Measurements from ENCODE around the gene PTTG1IP. TPM values are rescaled to one million over a fixed set of nuclear protein-coding genes. Genes with fewer than 3 reads are reported as not detected.

The PTTG1IP gene
- total RNA-seq, 2 experiments from 2014 or later: 80.3 to 82.6 TPM

DNA sequence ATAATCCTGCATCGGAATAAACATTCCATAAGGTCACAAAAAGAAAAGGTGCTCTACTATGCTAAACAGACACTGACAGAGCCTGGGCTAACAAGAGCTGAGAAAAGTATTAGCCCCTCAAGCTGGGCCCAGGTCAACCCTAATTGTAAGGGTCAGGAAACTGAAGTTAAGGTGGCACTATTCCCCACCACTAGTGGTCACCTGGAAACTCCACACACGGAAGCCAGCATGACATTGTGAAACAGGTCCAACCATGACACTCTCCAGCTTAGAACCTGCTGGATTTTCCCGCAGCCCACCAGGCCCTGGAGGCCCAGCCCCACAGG lies 1.2 kb downstream of the PTTG1IP start:
- Mint-ChIP-seq H3K4me3 (peak overlapping the region; percentile 93), H3K36me3 (ENCODE audit: low read depth) (peaks cover 25% of the 10 kb centered on the region), H3K27ac (peak overlapping the region; percentile 77), H3K9me3 (no peaks in the 10 kb centered on the region), H3K27me3 (no peaks in the 10 kb centered on the region), H3K4me1 (peaks cover 72% of the 10 kb centered on the region)
- DNase-seq: no peak
- POLR2A ChIA-PET: interaction anchor here (1.0 to 5.2 kb wide), 14 partner anchors 9 to 789 kb away, joined by 3 to 76 read pairs (median 6); partner anchors contain the start of genes ADARB1, ITGB2, SUMO3 and UBE2G2
- CTCF ChIA-PET: interaction anchor here (1.4 to 7.3 kb wide), 3 partner anchors 60 to 79 kb away, joined by 5 to 84 read pairs (median 21); partner anchors contain the start of gene UBE2G2

- H3K4me1 Mint-ChIP-seq: peaks cover 78% of the 10 kb centered on the region
- POLR2A ChIA-PET: interaction anchor here (1.0 to 5.2 kb wide), 11 partner anchors 12 to 70 kb away, joined by 3 to 76 read pairs (median 6); partner anchors contain the start of genes ITGB2, SUMO3 and UBE2G2
These were observed 1.8 kb downstream of the PTTG1IP start for GRCh38 chr21:44871576-44872269.

GRCh38 chr21:44870748-44871495 lies 2.6 kb downstream of the PTTG1IP start:
- Mint-ChIP-seq H3K4me1 (peaks cover 80% of the 10 kb centered on the region), H3K9me3 (no peaks in the 10 kb centered on the region)
- CTCF ChIA-PET: interaction anchor here (7.3 kb wide), 1 partner anchor 70 kb away, joined by 84 read pairs; the partner anchor contains the start of gene UBE2G2

More at GRCh38 chr21:44871576-44872269, 1.8 kb downstream of the PTTG1IP start:
- CTCF ChIA-PET: interaction anchor here (1.4 to 7.3 kb wide), 3 partner anchors 60 to 78 kb away, joined by 5 to 84 read pairs (median 21); partner anchors contain the start of gene UBE2G2
- H3K27me3 Mint-ChIP-seq: no peaks in the 10 kb centered on the region
- peaks cover 29% of the 10 kb centered on the region for H3K36me3 Mint-ChIP-seq (ENCODE audit: low read depth)
- H3K27ac Mint-ChIP-seq: peak overlapping the region; percentile 77
- peak overlapping the region; percentile 93 for H3K4me3 Mint-ChIP-seq
- DNase-seq: no peak
- no peaks in the 10 kb centered on the region for H3K9me3 Mint-ChIP-seq

DNA sequence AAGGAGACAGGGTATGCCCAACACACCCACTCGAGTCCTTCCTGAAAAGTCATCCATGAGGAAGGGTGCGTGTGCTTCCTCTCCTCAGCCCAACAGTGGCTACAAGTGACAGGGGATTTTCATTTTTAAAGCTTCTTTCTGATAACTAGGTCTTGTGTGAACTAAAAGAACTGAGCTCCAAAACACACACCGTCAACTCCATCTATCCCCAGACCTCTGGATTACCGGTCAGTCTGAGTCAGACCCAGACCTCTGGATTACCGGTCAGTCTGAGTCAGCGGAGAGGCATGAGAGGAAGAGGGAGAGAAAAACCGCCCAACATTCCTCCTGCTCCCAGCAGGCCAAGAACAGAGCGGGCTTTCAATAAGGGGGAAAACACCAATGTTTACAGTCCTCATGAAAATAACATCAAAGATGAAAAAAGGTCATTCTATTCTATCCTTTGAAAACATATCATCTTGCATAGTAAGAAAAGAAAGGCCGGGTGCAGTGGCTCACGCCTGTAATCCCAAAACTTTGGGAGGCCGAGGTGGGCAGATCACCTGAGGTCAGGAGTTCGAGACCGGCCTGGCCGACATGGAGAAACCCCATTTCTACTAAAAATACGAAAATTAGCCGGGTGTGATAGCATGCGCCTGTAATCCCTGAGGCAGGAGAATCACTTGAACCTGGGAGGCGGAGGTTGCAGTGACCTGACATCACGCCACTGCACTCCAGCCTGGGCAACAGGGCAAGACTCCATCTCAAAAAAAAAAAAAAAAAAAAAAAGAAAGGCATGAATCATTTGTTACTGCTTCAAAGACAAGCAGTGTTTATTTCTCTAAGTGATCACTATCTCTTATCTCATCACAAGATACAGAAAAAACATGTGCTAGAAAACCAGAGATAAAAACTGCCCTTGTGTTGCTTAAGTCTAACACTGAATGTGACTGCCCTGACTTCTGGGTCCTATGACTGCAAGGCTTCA lies 3.4 kb downstream of the PTTG1IP start:
- Mint-ChIP-seq H3K4me3 (peak overlapping the region; percentile 66), H3K27ac (peak overlapping the region; percentile 75), H3K27me3 (no peaks in the 10 kb centered on the region), H3K4me1 (peaks cover 80% of the 10 kb centered on the region), H3K9me3 (no peaks in the 10 kb centered on the region), H3K36me3 (ENCODE audit: low read depth) (peaks cover 36% of the 10 kb centered on the region)
- POLR2A ChIA-PET: no interaction called here
- no peak for DNase-seq
- CTCF ChIA-PET: no interaction called here

More at GRCh38 chr21:44870748-44871495, 2.6 kb downstream of the PTTG1IP start:
- DNase-seq: no peak
- POLR2A ChIA-PET: interaction anchor here (1.0 to 4.0 kb wide), 4 partner anchors 25 to 56 kb away, joined by 3 to 20 read pairs (median 4); partner anchors contain the start of genes ITGB2 and SUMO3
- Mint-ChIP-seq H3K27ac (peak overlapping the region; percentile 75), H3K27me3 (no peaks in the 10 kb centered on the region), H3K4me3 (peak overlapping the region; percentile 93), H3K36me3 (ENCODE audit: low read depth) (peaks cover 32% of the 10 kb centered on the region)

DNA sequence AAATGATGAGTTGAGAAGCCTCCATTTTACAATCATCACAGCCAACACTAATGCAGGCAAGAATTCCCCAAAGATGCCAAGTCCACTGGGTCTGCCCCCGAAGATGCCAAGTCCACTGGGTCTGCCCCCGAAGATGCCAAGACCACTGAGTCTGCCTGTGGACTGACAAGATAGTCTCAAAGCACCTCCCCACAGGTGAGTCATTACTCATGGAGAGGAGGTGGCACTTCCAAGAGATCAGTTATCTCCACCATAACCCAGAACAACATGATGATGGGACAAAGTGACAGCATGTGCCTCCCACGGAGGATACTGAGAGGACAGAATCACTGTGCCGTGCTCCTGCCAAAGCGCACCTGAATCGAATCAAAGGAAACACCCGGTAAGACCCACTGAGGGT lies 4.8 kb downstream of the PTTG1IP start:
- Mint-ChIP-seq H3K4me1 (peaks cover 79% of the 10 kb centered on the region), H3K9me3 (no peaks in the 10 kb centered on the region), H3K27me3 (no peaks in the 10 kb centered on the region), H3K27ac (peak overlapping the region; percentile 84), H3K4me3 (peak overlapping the region; percentile 53), H3K36me3 (ENCODE audit: low read depth) (peaks cover 46% of the 10 kb centered on the region)
- no peak for DNase-seq
- ChIA-PET POLR2A (interaction anchor here (1.0 kb wide), 1 partner anchor 28 kb away, joined by 3 read pairs; no protein-coding TSS in a partner anchor), CTCF (interaction anchor here (1.0 kb wide), 1 partner anchor 13 kb away, joined by 3 read pairs; no protein-coding TSS in a partner anchor)

DNA sequence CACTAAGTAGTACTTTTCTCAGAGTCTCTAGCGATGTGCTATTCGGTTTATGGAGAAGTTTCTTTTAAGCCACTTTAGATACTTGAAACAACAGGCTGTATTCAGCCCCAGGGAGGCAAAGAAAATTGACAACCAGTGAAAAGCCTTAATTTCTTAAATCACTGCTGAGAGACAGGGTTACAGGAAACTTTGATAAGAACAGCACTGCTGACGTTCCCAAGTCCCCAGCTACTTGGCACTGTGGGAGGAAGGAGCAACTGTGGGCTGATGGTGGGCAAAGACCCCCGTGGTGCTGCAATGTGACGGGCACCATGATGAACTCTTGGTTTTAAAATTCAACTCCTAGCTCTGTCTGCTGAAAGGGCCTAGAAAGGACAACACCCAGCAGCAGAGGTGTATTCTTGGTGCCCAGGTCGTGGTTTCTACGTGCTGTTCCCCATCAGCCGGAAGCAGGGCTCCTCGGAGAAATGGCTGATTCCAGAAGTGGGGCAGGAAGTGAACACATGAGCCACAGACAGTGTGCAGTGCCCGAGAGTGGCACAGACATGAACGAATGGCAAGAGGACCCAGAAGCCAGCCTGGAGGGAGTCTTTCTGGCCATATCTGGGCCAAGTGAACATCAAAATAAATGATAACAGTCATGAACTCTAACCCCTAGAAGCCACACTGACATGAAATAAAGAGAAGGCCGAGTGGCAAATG lies 5.3 kb downstream of the PTTG1IP start:
- peak; percentile 73 for DNase-seq
- Mint-ChIP-seq H3K9me3 (no peaks in the 10 kb centered on the region), H3K4me3 (peak overlapping the region; percentile 53), H3K36me3 (ENCODE audit: low read depth) (peaks cover 51% of the 10 kb centered on the region), H3K4me1 (peaks cover 83% of the 10 kb centered on the region), H3K27ac (peak overlapping the region; percentile 84), H3K27me3 (no peaks in the 10 kb centered on the region)
- ChIA-PET POLR2A (interaction anchor here (1.0 kb wide), 1 partner anchor 27 kb away, joined by 3 read pairs; no protein-coding TSS in a partner anchor), CTCF (interaction anchor here (0.8 to 1.0 kb wide), 2 partner anchors 13 to 74 kb away, joined by 3 read pairs; no protein-coding TSS in a partner anchor)

- POLR2A ChIA-PET: interaction anchor here (1.0 kb wide), 1 partner anchor 27 kb away, joined by 3 read pairs; no protein-coding TSS in a partner anchor
- CTCF ChIA-PET: interaction anchor here (0.6 to 1.0 kb wide), 3 partner anchors 12 to 799 kb away, joined by 3 to 4 read pairs (median 3); no protein-coding TSS in a partner anchor
- Mint-ChIP-seq H3K27ac (peak overlapping the region; percentile 84), H3K4me1 (peaks cover 80% of the 10 kb centered on the region), H3K9me3 (no peaks in the 10 kb centered on the region), H3K27me3 (no peaks in the 10 kb centered on the region), H3K4me3 (no peak overlapping the region), H3K36me3 (ENCODE audit: low read depth) (peaks cover 48% of the 10 kb centered on the region)
- DNase-seq: no peak
These were observed 6.0 kb downstream of the PTTG1IP start for GRCh38 chr21:44867464-44867863.

- Mint-ChIP-seq H3K27me3 (no peaks in the 10 kb centered on the region), H3K27ac (peak overlapping the region; percentile 38), H3K9me3 (no peaks in the 10 kb centered on the region), H3K4me1 (peaks cover 74% of the 10 kb centered on the region), H3K4me3 (no peak overlapping the region), H3K36me3 (ENCODE audit: low read depth) (peaks cover 44% of the 10 kb centered on the region)
- POLR2A ChIA-PET: interaction anchor here (1.2 kb wide), 1 partner anchor 1005 kb away, joined by 3 read pairs; no protein-coding TSS in a partner anchor
- CTCF ChIA-PET: interaction anchor here (0.6 kb wide), 1 partner anchor 799 kb away, joined by 4 read pairs; no protein-coding TSS in a partner anchor
- no peak for DNase-seq
These were observed 6.7 kb downstream of the PTTG1IP start for GRCh38 chr21:44866780-44867179.

- H3K36me3 Mint-ChIP-seq (ENCODE audit: low read depth): peaks cover 47% of the 10 kb centered on the region
- H3K27me3 Mint-ChIP-seq: no peaks in the 10 kb centered on the region
- CTCF ChIA-PET: no interaction called here
- POLR2A ChIA-PET: interaction anchor here (1.2 kb wide), 1 partner anchor 1004 kb away, joined by 3 read pairs; no protein-coding TSS in a partner anchor
- H3K27ac Mint-ChIP-seq: peak overlapping the region; percentile 68
- H3K9me3 Mint-ChIP-seq: no peaks in the 10 kb centered on the region
- DNase-seq: no peak
- H3K4me1 Mint-ChIP-seq: peaks cover 67% of the 10 kb centered on the region
- H3K4me3 Mint-ChIP-seq: no peak overlapping the region
These were observed 7.8 kb downstream of the PTTG1IP start for GRCh38 chr21:44865561-44866280.

GRCh38 chr21:44862869-44863685 lies 10.4 kb downstream of the PTTG1IP start:
- H3K27me3 Mint-ChIP-seq: no peaks in the 10 kb centered on the region
- H3K4me3 Mint-ChIP-seq: no peak overlapping the region
- H3K4me1 Mint-ChIP-seq: peaks cover 43% of the 10 kb centered on the region
- ChIA-PET POLR2A (no interaction called here), CTCF (no interaction called here)
- H3K27ac Mint-ChIP-seq: no peak overlapping the region
- peaks cover 58% of the 10 kb centered on the region for H3K36me3 Mint-ChIP-seq (ENCODE audit: low read depth)
- DNase-seq: no peak
- H3K9me3 Mint-ChIP-seq: no peaks in the 10 kb centered on the region

All from activated CD4-positive, alpha-beta memory T cell treated with anti-CD3 and anti-CD28 coated beads, Interleukin-2, amount 10 ng/mL, durations not matched to agents 7 days and 5 days (primary cell).